Activated CD4-positive, alpha-beta T cell treated with anti-CD3 and anti-CD28 coated beads, Interleukin-2, amount 50 U/mL, for 16 hours (primary cell): ENCODE results near the gene CREB3L4.
"Not testable (repeated sequence)": the region's sequence is repeated elsewhere in the genome, so short reads cannot be mapped to it uniquely, and the experiment has no call there.

Experiments
- DNase-seq: peaks from one replicate; pipeline ENCODE4 v3.0.0-alpha.2; 2020

CREB3L4 gene

DNA sequence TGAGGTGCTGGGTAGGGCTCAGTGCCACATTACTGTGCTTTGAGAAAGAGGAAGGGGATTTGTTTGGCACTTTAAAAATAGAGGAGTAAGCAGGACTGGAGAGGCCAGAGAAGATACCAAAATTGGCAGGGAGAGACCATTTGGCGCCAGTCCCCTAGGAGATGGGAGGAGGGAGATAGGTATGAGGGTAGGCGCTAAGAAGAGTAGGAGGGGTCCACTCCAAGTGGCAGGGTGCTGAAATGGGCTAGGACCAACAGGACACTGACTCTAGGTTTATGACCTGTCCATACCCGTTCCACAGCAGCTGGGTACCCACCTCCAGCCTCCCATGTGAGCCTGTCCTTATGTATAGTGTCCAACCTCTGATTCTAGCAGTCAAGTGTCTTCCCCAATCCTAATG is 8.2 kb upstream of the CREB3L4 start:
- DNase-seq: no peak

DNA sequence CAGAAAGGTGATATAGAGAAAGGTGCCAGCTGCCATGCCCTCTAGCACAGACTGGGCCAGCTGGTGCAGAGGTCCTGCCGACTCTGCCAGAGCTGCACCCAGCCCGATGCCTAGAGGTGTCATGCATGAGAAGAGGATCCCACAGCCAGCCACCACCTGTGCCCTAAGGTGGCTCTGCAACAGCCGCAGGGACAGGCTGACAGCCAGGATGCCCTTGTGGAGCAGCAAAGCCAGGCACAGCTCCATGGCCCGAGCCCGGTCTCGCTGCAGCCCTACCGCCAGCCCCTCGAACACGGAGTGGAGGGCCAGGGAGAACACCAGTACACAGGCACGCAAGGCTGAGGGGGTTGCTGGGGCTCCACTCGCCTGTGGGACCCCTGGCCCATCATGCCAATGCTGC is 7.5 kb upstream of the CREB3L4 start:
- no peak for DNase-seq

DNA sequence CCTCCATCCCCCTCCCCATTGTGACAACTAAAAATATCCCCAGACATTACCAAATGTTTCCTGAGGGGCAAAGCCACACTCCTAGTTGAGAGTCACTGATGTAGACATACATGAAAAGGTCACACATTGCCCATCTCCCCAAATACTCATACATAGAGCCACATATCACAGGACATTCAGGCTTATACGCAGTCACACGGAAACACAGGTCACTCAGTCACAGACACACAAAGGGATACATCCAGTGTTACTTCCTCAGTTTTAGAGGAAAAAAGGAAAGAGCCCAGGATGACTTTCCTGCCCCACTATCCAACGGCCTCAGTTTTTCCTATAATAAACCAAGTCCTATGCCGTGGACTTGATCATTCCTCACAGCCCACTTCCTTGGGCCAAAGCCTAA is 6.3 kb upstream of the CREB3L4 start:
- no peak for DNase-seq

DNA sequence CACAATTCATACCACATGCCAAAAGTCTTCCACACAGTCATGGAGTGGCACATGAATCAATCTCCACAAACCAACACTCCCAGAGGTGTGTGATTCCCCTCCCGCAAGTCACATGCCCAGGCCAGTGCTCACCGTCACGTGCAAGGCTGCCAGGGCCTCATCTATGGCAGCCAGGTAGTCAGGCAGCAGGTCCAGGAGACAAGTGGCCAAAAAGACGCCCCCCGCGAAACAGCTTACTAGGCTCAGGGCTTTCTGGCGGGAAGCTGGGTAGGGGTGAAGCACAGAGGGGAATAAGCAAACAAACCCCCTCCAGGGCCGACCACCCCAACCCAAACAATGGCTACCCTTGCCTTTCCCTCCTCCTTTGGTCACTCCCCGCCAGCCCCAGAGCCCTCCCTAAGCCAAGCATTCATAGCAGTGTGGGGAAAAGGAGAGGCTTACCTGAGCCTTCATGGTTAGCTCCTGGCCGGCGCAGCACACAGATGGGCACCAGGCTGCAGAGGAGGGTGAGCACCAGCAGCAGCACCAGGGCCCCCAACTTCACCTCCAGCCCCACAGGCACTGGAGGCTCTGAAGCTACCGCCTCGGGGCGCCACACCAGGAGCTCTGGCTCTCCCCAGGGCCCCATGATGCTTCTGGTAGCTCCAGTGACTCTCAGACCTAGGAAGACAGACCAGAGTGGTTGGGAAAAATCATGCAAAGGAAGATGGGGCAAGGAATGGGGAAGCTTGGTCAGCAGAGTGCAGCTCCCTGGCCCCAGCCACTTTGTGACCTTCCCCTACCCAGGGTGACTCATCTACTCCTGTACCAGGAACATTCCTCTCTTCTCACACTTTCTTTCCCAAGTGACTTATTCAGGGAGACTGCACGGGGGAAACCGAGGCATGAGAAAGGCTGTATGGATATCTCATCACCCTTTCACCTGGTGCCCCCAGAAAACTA is 5.3 kb upstream of the CREB3L4 start:
- DNase-seq: no peak

DNA sequence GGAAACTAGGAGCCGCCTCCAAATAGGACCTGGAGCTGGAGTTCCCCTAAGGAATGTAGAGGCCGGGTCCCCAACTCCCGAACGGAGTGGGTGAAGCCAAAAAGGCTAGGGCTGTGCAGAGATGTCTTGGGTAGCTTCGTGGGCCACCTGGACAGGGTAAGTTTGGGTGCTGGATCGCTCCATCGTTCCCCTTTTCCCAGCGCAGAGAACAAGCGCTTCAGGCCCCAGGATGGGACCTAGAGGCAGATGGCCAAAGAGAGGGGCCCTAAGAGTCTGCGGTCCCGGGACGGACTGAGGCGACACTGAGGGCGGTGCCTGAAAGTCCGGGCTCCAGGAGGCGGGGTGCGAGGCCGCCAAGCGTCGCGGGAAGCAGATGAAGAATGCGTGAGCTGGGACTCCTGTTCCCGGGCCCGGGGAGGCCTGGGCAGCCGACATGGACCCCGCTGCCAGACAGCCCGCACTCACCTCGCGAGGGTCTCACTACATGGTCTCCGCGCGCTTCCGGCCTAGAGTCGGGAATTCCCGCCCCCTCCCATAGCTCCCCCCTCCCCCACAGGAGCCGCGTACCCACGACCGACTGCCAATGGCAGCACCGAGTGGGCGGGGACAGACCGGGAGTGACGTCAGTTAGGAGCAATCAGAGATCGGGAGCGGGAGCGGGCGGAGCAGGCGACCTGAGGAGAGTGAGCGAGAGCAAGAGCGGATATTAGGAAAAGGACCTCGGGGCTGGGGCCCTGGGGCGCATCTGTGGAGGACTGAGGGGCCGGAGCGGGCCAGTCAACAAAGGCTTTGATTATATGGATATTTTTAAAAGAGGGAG is 4.5 kb upstream of the CREB3L4 start, which contains the start of gene SLC39A1:
Gene SLC39A1 (minus strand): TSS at position 508 of the 820 bp plus-strand sequence. CDS start 822 bp downstream, outside the sequence.
- DNase-seq: peak; percentile 97

DNA sequence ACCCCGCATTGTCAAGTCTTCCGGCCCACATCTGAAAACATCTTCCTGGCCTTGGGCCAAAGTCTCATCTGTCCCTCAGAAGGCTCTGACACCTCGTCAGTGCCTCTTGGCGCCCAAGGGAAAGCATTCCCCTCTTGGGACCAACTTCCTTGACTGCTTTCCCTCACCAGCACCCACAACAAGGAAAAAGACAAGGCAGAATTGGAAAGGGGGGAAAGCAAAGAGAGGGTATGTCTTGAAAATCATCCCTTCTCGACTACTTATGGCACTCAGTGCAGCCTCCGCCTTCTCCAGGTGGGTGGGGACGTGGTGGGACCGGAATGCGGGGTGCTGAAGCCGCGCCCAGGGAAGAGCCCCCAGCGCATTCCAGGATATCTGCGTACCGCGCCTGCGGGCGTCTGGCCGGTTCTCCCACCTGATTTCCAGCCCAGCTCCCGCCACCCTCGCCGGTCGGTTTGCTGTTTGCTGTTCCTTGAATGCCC is 3.8 kb upstream of the CREB3L4 start:
- DNase-seq: no peak

DNA sequence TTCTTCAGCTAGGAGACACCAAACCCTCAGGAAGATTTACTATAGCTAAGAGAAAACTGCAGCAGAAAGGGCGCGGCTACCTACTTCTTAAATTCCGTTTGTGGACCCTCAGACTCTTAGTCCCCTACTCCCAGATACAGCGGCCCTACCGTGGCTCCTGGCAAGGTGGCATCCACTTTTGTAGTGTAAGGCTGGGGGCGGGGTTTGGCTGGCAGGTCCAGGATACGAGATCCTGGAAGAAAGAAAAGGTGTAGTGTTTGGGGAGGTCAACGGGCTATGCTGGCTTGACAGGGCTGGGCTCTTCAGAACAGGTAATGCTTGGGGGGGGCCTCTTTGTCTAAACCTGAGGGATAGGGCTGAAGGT is 280 bp downstream of the CREB3L4 start:
- DNase-seq: no peak

DNA sequence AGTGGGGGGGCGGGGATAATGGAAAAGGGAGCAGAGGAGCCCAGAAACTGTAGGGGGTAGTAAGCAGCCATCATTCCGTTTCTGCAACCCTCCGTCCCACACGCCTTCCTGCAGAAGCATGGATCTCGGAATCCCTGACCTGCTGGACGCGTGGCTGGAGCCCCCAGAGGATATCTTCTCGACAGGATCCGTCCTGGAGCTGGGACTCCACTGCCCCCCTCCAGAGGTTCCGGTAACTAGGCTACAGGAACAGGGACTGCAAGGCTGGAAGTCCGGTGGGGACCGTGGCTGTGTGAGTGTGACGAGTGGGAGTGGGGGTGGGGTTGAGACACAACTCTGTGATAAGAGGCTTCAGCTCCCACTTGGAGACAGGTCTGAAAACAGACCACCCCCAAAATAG is 706 bp downstream of the CREB3L4 start:
- no peak for DNase-seq

DNA sequence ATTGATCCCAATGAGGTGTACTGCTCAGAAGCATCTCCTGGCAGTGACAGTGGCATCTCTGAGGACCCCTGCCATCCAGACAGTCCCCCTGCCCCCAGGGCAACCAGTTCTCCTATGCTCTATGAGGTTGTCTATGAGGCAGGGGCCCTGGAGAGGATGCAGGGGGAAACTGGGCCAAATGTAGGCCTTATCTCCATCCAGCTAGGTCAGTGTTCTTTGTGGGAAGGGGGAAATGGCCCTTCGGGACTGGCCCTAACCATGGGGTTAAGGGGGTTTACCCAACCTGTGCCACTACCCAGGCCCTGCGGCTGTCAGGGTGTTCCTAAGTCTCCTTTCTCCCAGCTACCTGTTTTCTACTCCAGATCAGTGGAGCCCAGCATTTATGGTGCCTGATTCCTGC is 1.3 kb downstream of the CREB3L4 start:
- DNase-seq: no peak

DNA sequence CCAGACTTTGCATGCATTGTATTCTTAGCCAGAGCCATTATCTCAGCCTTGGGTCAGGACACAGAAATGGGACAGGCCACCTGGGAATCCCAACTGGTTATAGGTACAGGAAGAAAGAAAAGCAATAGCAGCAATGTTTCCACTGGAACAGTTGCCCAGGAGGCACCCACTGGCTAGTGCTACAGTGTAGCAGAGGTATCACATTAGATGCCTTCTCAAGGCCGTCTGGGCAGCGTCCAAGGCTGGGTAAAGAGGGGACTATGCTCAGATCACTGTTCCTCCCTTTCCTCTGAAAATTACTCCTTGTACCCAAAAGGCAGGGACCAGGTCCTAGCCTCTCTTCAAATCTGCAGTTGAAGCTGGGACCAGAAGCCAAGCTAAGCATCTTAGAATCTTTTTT is 2.6 kb downstream of the CREB3L4 start:
- no peak for DNase-seq

DNA sequence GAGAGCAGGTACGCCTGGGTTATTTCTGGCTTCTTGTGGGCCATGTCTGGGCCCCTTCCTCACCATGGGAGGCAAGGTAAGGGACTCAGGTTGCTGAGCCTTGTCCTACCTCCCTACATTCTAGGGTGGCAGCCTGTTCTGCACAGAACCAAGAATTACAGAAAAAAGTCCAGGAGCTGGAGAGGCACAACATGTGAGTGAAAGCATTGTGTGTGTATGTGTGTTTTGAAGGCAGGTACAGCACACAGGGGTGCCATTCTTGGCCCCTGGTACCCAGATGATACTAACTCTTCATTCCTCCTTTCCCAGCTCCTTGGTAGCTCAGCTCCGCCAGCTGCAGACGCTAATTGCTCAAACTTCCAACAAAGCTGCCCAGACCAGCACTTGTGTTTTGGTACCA is 5.4 kb downstream of the CREB3L4 start:
- no peak for DNase-seq

DNA sequence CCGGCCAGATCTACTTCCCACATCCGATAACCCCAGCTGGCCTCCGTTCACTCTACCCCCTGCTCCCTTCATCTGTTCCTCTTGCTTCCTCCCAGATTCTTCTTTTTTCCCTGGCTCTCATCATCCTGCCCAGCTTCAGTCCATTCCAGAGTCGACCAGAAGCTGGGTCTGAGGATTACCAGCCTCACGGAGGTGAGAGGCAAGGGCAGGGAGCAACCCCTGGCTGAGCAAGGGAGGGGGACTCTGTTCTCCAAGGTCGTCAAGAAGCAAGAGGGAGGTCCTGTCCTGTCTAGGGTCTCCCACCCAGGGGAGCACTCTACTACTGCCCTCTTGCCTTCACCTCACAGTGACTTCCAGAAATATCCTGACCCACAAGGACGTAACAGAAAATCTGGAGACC is 5.8 kb downstream of the CREB3L4 start:
- DNase-seq: no peak

DNA sequence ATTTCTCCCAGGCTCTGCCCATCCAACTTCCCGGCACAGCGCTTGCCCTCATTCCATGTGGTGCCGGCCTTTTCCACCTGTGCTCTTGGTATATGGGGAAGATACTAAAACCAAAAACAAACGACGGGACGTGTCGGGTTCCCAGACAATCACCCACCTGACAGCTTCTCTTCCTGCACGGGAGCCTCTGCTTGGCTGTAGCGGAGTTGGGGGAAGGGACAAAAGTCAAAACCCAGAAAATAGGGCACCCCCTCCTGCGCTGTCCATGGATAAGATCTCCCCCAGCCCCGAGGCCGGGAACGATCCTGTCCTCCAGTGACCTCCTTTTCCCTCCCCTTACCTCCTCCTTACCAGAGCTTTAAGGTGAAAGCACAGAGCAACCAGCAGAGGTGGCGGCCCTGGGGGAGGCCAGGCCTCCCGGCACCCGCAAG is 9.1 kb downstream of the CREB3L4 start:
- no peak for DNase-seq

DNA sequence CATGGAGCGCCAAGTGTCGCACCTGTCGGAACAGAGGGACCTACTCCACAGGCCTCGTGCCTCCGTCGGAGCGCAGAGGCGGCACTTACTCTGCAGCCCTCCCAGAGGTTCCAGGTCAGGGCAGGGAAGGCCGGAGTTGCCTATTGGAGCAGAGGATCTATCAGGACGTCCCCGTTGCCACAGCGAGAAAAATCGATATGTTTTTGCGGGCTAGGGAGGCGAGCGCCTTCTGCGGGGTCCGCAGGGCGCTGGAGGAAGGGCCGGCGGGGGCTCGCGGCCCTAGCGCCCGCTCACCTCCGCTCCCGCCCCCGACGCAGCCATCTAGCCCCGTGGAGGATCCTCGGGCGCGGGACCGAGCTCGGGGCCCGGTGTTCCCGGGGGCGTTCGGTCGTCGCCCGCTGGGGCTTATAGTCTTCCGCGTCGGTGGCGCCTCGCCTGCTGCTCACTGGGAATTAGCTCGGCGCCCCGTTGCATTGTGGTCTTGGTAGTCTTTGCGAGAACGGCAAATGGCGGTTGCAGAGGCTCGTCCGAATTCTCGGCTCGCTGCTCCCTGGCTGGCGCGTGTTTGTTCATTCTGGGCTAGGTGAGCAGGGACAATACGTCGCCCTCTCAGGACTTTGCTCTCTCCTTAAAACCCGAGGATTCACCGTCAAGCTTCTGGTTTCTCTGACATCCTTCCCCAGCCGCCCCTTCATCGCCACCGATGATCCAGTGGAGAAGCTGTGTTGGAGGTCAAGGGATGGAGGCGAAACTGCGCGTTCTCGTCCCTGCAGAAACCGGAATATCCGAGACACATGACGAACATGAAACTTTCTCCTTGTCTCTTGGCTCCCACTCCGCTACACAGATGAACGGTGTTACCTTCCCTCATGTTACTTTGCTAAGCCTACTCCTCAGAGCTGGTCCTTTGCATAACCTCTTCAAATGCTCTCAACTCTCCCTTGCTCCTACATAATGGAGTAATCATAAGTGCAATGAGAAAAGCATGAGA is 9.8 kb downstream of the CREB3L4 start, which contains the start of gene JTB:
Gene JTB (minus strand): TSS at position 425 of the 991 bp plus-strand sequence. CDS start 422 bp downstream, at position 3.
- DNase-seq: peak; percentile 90

DNA sequence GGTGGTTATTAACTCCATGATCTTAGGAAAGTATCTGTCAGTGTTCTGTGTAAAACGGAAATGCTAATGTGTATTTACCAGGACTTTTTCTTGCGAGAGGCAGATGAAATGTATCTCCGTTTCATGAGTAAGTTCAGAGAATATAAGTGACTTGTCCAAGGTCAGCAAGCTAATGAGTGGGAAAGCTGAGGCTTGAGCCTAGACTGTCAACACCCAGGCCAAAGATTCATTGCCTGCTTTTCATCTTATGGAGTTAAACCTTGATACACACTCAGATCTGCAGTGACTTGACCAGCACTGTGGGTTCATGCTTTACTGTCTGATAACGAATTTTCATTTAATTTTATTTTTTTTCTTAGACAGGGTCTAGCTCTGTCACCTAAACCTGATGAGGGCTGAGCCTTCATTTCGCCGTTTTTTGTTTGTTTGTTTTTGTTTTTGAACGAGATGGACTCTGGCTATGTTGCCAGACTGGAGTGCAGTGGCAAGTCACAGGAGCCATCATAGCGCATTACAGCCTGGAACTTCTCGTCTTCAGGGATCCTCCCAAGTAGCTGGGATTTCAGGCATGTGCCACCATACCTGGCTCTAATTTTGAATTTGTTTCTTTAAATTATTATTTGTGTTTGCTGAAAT is 10.7 kb downstream of the CREB3L4 start:
- no peak for DNase-seq

DNA sequence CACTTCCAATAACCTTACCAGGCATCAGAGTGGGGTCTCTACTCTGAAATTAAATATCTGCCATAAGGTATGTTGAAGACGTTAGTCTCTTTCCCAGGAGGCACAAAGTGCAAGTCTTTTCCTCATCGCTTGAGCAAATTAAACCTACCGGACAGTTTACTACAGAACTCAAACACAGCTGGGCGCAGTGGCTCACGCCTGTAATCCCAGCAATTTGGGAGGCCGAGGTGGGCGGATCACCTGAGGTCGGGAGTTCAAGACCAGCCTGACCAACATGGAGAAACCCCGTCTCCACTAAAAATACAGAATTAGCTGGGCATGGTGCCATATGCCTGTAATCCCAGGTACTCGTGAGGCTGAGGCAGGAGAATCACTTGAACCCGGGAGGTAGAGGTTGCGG is 11.4 kb downstream of the CREB3L4 start:
- not testable (repeated sequence) for DNase-seq

DNA sequence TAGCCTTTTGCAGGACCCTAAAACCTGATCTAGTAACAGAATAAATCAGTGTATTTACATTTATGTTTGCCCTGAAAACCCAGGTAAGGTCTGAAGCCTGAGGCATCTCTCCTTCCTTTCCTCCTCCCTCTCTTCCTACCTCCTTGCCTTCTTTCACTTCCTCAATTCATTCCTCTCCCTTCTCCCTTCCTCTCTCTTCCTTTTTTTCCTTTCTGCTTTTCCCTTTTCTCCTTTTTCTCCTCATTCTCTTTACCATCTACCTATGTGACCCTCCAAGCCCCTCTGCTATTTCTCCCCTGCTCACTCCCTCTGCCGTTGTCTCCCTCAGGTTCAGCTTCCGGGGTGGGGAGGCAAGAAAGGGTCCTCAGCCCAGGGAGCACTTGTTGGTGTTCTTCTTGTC is 14.0 kb downstream of the CREB3L4 start:
- not testable (repeated sequence) for DNase-seq

DNA sequence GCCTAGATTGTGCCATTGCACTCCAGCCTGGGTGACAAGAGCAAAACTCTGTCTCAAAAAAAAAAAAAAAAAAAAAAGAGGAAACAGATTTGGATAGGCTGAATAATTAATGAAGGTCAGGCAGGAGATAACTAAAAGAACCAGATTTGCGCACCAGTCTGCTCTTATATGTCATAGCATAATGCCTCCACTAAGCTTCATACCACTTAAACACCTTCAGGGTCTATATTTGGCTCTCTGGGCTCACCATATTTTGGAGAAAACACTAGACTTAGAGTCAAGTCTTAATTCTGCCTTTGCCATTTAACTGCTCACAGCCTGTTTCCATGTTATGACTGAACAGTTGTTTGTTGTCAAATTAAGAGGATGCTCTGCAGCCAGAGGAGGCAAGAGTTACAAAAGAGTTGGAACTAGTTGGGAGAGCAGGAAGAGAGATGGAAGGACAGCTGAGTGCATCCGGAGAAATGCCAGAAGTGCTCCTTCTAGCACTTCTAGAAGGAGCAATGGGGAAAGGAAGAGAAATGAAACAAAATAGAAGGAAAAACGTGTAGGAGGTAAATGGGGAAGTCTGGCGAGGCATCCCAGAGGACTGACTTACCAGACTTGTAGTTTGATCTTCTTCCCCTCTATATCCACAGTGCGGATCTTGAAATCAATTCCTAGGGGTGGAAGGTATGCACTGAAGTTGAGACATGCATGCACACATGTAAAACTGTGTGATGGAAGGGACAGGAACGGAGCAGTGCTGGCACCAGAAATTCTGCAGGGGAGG is 16.6 kb downstream of the CREB3L4 start:
- DNase-seq: no peak

DNA sequence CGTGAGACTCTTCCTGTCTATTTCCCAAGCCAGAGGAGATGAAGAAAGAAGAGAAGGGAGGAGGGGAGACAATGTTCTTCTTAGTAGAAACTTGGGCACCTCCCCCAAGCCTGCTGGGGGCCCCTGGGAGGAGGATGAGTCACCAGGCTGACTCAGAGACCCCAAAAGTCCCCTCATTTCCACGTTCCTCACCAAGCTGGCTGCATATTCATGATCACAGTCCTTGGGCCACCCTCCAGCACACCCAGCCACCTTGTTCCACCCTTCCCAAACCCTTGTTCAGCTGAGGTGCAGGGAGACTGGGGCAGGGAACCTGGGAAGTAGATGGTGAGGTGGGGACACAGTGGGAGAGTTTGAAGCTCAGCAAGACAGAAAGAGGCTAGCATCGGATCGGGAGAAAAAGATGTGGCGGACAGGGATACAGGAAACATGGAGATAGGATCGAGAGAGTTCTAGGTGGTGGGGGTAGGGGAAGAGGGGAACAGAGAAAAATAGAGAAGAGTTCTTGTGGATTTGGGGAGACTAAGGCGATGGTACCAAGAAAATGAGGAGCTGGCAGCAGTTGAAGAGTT is 17.7 kb downstream of the CREB3L4 start:
- DNase-seq: no peak

DNA sequence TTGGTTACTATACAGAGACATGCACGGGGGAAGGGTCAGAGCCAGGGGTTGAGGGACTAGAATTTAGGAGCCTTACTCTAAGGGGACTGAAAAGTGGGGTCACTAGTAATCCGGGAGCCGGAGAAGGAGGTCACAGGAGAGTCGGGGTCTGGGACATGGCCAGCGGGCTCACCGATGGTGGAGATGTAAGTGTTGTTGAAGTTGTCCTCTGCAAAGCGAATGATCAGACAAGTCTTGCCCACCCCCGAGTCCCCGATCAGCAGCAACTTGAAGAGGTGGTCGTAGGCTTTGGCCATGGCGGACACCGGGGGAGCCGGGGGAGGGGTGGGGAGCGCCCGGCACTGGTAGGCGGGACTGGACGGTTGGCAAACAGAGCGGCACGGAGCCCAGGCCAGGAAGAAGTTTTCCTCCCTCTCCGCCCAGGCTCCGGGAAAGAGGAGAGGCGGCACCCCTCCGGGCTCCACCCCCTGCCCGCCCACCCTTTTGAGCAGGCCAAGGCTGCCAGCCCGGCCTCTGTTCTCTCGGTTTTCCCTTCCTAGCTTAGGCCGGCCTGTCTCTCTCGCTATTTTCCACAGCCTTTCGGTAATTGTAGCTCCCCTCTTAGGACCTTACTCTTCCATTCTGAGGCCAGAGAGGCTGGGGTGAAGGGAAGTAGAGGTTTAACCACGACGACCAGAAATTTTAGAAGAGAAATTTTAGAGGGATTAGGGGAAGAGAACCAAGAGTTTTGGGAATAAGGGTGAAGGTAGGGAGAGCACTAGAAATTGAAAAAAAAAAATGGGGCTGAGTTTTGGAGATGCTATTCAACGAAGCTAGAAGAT is 18.4 kb downstream of the CREB3L4 start, which contains the start of gene RAB13:
Gene RAB13 (minus strand): TSS at position 399 of the 821 bp plus-strand sequence. CDS start 103 bp downstream, at position 296.
- no peak for DNase-seq
